ENCODE measurements around the gene CDH23. TPM values are rescaled to one million over a fixed set of nuclear protein-coding genes. Genes with fewer than 3 reads are reported as not detected.

The CDH23 gene
- total and polyA plus RNA-seq, 9 of the 15 experiments (the other 6 are each of a cell fraction or from before 2014, with no cell fraction given) = 0.18 to 1.2 (median 0.47) TPM

GRCh38 chr10:71797533-71798307 lies 401.0 kb downstream of the CDH23 start (continued):
- TF ChIP-seq PATZ1 (CRISPR knock-in tag; IDR thresholded peaks at IDR 0.05; ENCODE audit: borderline replicate concordance) (no peak), MBD2 (IDR thresholded peaks at IDR 0.05; ENCODE audit: borderline replicate concordance, low read depth) (peak; percentile 63; the same call in 1 of the 2 replicates), U2AF1 (optimal IDR thresholded peaks at IDR 0.05; ENCODE audit: low read depth, low read length) (no peak), SRF (CRISPR knock-in tag; IDR thresholded peaks at IDR 0.05) (peak in 1 of 2 experiments; percentile 23; a peak in 1 of 4 replicates), EP400 (IDR thresholded peaks at IDR 0.05) (peak; percentile 36; the same call in 1 of the 2 replicates), NFIC (IDR thresholded peaks at IDR 0.05) (peak; percentile 87), ARID4B (CRISPR knock-in tag; IDR thresholded peaks at IDR 0.05) (no peak), SNIP1 (IDR thresholded peaks at IDR 0.05; ENCODE audit: low read depth) (no peak), ZNF77 (CRISPR knock-in tag; IDR thresholded peaks at IDR 0.05) (no peak), ZNF512 (tag; IDR thresholded peaks at IDR 0.05) (no peak), CTBP1 (IDR thresholded peaks at IDR 0.05; ENCODE audit: borderline replicate concordance) (peak; percentile 75; the same call in 1 of the 2 replicates), SRSF3 (IDR thresholded peaks at IDR 0.05; ENCODE audit: insufficient read depth, low read length) (no peak), TSHZ1 (CRISPR knock-in tag; IDR thresholded peaks at IDR 0.05) (no peak), SNRNP70 (optimal IDR thresholded peaks at IDR 0.05; ENCODE audit: low read depth, low read length) (no peak), MTA1 (IDR thresholded peaks at IDR 0.05; ENCODE audit: borderline replicate concordance) (peak; percentile 71; the same call in 1 of the 2 replicates)
